DND-41 (cell line): ENCODE data around the gene RTP1.
"Not testable (repeated sequence)": the region's sequence is repeated elsewhere in the genome, so short reads cannot be mapped to it uniquely, and the experiment has no call there.

Experiments used
- ATAC-seq: fragments of 200-7000 bp; cut with Tn5 transposase; 3 replicates; pipeline ENCODE4 v1.9.1; 2021; ENCODE audit warnings: low read depth; ENCODE audit not compliant: insufficient read depth
- DNase-seq: peaks from one replicate; pipeline ENCODE4 v3.0.0-alpha.2; 2020
- H2AFZ ChIP-seq: 2 replicates; pipeline ENCODE4 v1.6.0; 2012; ENCODE audit warnings: low read depth, low read length
- H3K27ac ChIP-seq: 2 replicates; pipeline ENCODE4 v1.5.1; 2012; ENCODE audit warnings: low read length, inconsistent platforms
- H3K27me3 ChIP-seq: fragments of 200-600 bp; sonication (generic); 2 replicates; pipeline ENCODE4 v1.6.0; 2012; ENCODE audit warnings: low read length, mild to moderate bottlenecking, inconsistent platforms; ENCODE audit not compliant: insufficient read depth, poor library complexity
- H3K36me3 ChIP-seq: 2 replicates; pipeline ENCODE4 v1.5.1; 2012; ENCODE audit warnings: low read length, inconsistent platforms; ENCODE audit not compliant: insufficient read depth
- H3K4me1 ChIP-seq: 2 replicates; pipeline ENCODE4 v1.5.1; 2012; ENCODE audit warnings: mild to moderate bottlenecking, low read length; ENCODE audit not compliant: insufficient read depth
- H3K4me2 ChIP-seq: 2 replicates; pipeline ENCODE4 v1.6.0; 2012; ENCODE audit warnings: mild to moderate bottlenecking, moderate library complexity, low read length, inconsistent platforms; ENCODE audit not compliant: insufficient read depth
- H3K4me3 ChIP-seq, 2 experiments: fragments of 200-600 bp in 1 of 2; shearing (Covaris generic) in 1 of 2; 2 replicates each; pipeline ENCODE4 v1.5.1; 2012 to 2016; ENCODE audit warnings: inconsistent platforms in 2 of 2, low read length in 2 of 2, mild to moderate bottlenecking in 2 of 2, low read depth in 1 of 2, moderate library complexity in 1 of 2
- H3K79me2 ChIP-seq: 2 replicates; pipeline ENCODE4 v1.6.0; 2012; ENCODE audit warnings: low read length, inconsistent platforms; ENCODE audit not compliant: insufficient read depth
- H3K9ac ChIP-seq: 2 replicates; pipeline ENCODE4 v1.6.0; 2012; ENCODE audit warnings: low read depth, mild to moderate bottlenecking, inconsistent platforms, low read length, moderate library complexity
- H3K9me3 ChIP-seq: 2 replicates; pipeline ENCODE4 v1.5.1; 2012; ENCODE audit warnings: low read length, moderate library complexity, mild to moderate bottlenecking, inconsistent platforms; ENCODE audit not compliant: insufficient read depth, severe bottlenecking
- H4K20me1 ChIP-seq: 2 replicates; pipeline ENCODE4 v1.6.0; 2012; ENCODE audit warnings: low read length; ENCODE audit not compliant: insufficient read depth
- EZH2 ChIP-seq: IDR thresholded peaks from 3 replicates; pipeline ENCODE4 v1.6.1; 2012; ENCODE audit warnings: borderline replicate concordance, low read depth, mild to moderate bottlenecking, moderate library complexity, low read length, inconsistent platforms; ENCODE audit not compliant: severe bottlenecking
- TF ChIP-seq, protein P1 (sequence below): IDR thresholded peaks from 2 replicates; pipeline ENCODE4 v1.5.1; 2012; ENCODE audit warnings: borderline replicate concordance, low read length, moderate library complexity, mild to moderate bottlenecking; ENCODE audit not compliant: poor library complexity, severe bottlenecking; ENCODE audit errors: extremely low read depth

The RTP1 gene

GRCh38 chr3:187167777-187168176 is 29.5 kb upstream of the RTP1 start:
- no peak overlapping the region for H3K4me3 ChIP-seq
- ATAC-seq, result no peak
- H2AFZ ChIP-seq, result no peak overlapping the region
- H4K20me1 ChIP-seq, result no peaks in the 10 kb centered on the region
- H3K4me1 ChIP-seq, result no peaks in the 10 kb centered on the region
- no peaks in the 10 kb centered on the region for H3K36me3 ChIP-seq
- H3K9ac ChIP-seq, result no peak overlapping the region
- no peak for TF ChIP-seq EZH2
- TF ChIP-seq, protein P1, sequence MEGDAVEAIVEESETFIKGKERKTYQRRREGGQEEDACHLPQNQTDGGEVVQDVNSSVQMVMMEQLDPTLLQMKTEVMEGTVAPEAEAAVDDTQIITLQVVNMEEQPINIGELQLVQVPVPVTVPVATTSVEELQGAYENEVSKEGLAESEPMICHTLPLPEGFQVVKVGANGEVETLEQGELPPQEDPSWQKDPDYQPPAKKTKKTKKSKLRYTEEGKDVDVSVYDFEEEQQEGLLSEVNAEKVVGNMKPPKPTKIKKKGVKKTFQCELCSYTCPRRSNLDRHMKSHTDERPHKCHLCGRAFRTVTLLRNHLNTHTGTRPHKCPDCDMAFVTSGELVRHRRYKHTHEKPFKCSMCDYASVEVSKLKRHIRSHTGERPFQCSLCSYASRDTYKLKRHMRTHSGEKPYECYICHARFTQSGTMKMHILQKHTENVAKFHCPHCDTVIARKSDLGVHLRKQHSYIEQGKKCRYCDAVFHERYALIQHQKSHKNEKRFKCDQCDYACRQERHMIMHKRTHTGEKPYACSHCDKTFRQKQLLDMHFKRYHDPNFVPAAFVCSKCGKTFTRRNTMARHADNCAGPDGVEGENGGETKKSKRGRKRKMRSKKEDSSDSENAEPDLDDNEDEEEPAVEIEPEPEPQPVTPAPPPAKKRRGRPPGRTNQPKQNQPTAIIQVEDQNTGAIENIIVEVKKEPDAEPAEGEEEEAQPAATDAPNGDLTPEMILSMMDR, result no peak
- no peak overlapping the region for H3K4me2 ChIP-seq
- H3K79me2 ChIP-seq, result no peaks in the 10 kb centered on the region
- H3K27me3 ChIP-seq, result peaks cover 12% of the 10 kb centered on the region
- no peak for DNase-seq
- H3K27ac ChIP-seq, result no peak overlapping the region
- no peaks in the 10 kb centered on the region for H3K9me3 ChIP-seq

- ATAC-seq, result no peak
- Histone ChIP-seq H3K9me3 (no peaks in the 10 kb centered on the region), H3K79me2 (no peaks in the 10 kb centered on the region), H3K9ac (no peak overlapping the region), H3K36me3 (no peaks in the 10 kb centered on the region), H3K27me3 (peaks cover 10% of the 10 kb centered on the region), H3K27ac (no peak overlapping the region), H3K4me2 (no peak overlapping the region), H3K4me1 (no peaks in the 10 kb centered on the region), H2AFZ (no peak overlapping the region), H4K20me1 (no peaks in the 10 kb centered on the region), H3K4me3 (no peak overlapping the region)
- no peak for DNase-seq
- no peak for TF ChIP-seq EZH2
- TF ChIP-seq, protein P1, result no peak
Observed at GRCh38 chr3:187169231-187169960, 27.9 kb upstream of the RTP1 start.

GRCh38 chr3:187170911-187171310 is 26.4 kb upstream of the RTP1 start:
- H3K79me2 ChIP-seq, H4K20me1 ChIP-seq, H3K4me2 ChIP-seq, H3K4me1 ChIP-seq, H3K36me3 ChIP-seq, H3K4me3 ChIP-seq, H2AFZ ChIP-seq, DNase-seq, ATAC-seq, H3K9me3 ChIP-seq, H3K27ac ChIP-seq, H3K9ac ChIP-seq: not testable (repeated sequence)
- H3K27me3 ChIP-seq, result peaks cover 10% of the 10 kb centered on the region

- Histone ChIP-seq H3K9me3 (no peaks in the 10 kb centered on the region), H3K79me2 (no peaks in the 10 kb centered on the region), H2AFZ (no peak overlapping the region), H3K27ac (no peak overlapping the region), H3K36me3 (no peaks in the 10 kb centered on the region), H3K4me1 (no peaks in the 10 kb centered on the region), H3K4me2 (no peak overlapping the region), H3K4me3 (no peak overlapping the region), H3K27me3 (peaks cover 6% of the 10 kb centered on the region), H4K20me1 (no peaks in the 10 kb centered on the region), H3K9ac (no peak overlapping the region)
- TF ChIP-seq EZH2, result no peak
- TF ChIP-seq, protein P1, result no peak
- ATAC-seq (no peak), DNase-seq (no peak)
Observed at GRCh38 chr3:187172929-187173328, 24.4 kb upstream of the RTP1 start.
